Activated T-cell treated with anti-CD3 and anti-CD28 coated beads for 24 hours (primary cell): ENCODE data around the gene FOXE1.

Experiments
- DNase-seq: peaks from one replicate; pipeline ENCODE4 v3.0.0-alpha.2; 2020; ENCODE audit warnings: low read depth

Gene FOXE1

DNA sequence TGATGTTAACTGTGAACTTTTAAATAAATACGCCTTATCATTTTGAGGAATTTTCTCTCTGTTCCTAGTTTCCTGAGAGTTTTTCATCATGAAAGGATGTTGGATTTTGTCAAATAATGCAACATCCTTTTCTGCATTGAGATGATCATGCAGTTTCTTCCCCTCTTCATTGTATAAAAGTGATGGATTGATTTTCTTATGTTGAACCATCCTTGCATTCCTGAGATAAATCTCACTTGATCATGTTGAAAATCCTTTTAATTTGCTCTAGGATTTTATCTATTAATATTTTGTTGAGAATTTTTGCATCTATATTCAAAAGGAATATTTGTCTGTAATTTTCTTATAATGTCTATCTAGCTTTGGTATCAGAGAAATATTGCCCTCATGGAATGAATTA, 13.3 kb downstream of the FOXE1 start:
- DNase-seq: no peak

DNA sequence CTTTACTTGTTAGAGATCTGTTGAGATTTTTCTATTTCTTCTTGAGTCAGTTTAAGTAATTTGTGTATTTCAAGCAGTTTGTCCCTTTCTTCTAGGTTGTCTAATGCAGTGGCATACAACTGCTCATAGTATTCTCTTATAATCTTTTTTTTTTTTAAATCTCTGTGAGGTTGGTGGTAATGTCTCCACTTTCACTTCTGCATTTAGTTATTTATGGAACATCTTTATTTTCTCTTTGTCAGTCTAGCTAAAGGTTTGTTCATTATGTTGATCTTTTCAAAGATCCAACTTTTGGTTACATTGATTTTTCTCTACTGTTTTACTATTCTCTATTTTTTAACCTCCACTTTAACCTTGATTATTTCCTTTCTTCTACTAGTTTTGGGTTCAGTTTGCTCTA, 13.8 kb downstream of the FOXE1 start:
- DNase-seq: no peak

DNA sequence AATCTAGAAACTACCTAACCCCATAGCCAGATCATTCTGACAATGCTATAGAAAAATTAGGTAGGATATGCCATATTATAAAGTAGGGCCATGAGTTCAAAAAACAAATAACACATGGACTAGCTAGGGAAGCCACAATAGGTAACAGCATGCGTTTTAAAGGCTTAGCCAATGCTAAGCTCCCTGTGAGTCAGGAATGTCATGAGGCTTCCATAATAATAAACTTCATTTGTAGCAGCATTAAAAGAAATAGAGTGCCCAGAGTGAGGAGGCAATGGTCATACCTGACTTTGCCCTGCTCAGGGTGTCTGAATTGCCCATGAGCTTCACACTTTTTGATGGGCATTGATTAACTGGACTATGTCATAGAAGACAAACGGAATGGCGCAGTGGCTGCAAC, 15.8 kb downstream of the FOXE1 start:
- DNase-seq: no peak

DNA sequence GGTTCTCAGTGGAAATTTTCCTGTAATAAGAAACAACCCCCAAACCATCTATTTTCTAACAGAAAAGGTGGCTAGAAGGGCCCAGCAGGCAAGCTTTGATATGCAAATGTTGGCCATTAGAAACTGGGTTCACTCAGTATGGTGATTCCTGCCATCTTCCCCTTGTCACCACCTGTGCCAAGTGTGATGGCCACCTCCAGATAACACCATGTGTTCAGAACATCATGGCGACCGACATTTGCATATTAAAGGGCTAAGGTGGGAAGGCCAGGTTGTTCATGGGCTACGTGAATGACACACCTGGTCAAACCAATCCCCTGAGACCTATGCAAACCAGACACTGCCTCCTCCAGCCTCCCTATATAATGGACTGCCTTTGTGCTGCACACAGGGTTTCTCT, 20.4 kb downstream of the FOXE1 start:
- DNase-seq: no peak

DNA sequence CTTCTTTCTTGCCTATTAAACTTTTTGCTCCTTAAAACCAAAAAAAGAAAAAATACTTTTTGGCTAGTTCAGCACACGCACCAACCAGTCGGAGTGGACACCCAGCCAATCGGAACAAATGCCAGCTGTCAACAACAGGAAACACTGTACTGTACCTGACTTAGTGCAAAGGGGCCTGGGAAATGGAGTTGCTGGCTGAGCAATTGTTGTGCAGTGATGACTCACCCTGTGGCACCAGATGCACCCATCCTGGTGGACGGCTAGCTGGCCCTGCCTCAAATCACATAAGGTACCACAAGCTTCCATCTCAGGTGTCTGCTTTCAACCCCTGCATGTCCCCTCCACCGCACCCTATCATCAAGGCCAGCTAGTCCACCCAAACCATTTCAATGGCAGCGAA, 20.9 kb downstream of the FOXE1 start:
- no peak for DNase-seq

DNA sequence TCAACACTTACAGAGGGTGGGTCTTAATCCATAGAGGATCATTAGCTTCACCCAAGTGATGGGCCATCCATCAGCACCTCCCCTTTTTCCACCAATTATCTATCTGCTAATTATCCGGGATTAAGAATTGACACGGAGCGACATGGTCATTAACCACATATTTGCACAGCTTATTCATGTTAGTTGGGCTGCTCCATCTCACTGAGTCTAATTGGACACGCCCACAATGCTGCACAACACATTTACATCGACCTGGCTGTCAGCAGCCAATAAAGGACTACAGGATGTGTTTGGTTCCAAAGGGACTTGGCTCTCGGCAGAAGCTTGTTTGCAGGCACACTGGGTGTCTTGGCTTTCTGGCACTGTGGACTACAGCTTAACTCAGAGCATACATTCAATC, 21.6 kb downstream of the FOXE1 start:
- no peak for DNase-seq

DNA sequence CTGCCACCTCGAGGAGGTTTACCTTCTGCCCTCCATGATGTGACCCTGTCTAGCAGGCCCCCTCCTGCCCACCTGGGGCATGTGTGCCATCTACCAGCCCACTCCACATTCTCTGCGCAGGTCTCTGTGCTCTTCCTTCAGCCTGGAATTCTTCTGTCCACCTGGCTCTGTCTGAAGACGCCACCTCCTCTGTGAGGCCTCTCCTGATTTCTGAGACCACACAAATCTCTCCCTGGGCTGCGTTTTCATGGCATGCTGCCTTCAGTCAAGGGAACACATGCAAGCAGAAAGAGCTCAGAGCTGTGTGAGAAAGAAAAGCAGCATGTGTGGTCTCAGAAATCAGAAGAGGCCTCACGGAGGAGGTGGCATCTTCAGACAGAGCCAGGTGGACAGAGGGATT, 22.1 kb downstream of the FOXE1 start:
- no peak for DNase-seq

DNA sequence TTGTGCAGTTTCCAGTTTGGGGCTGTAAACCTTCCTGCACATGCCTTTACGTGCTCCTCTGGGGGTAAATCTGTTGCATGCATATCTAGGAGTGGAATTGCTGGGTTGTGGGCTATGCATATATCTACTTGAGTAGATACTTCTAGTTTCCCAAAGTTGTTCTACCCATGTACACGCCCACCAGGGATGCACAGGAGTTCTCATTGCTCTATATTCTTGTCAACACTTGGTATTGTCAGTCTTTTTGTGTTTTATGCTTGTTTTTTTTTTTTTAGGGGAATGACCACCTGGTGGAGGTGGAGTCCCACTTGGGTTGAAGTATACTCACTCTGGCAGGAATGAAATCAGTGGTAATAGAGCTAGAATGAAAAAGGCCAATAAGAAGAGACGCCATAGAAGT, 23.0 kb downstream of the FOXE1 start:
- no peak for DNase-seq

DNA sequence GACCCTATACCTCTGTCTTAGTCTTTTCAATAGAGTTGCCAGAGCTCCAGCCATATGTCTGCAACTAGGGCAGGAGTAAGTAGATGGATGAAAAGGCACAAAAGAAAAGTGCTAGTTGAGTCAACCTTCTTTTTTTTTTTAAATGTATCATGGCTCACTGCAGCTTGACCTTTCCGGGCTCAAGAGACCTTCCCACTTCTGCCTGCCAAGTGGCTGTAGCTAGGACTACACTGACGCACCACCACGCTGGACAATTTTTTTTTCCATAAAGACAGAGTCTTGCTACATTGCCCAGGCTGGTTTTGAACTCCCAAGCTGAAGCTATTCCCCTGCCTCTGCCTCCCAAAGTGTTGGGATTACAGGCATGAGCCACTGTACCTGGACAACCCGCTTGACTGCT, 27.3 kb downstream of the FOXE1 start:
- no peak for DNase-seq

DNA sequence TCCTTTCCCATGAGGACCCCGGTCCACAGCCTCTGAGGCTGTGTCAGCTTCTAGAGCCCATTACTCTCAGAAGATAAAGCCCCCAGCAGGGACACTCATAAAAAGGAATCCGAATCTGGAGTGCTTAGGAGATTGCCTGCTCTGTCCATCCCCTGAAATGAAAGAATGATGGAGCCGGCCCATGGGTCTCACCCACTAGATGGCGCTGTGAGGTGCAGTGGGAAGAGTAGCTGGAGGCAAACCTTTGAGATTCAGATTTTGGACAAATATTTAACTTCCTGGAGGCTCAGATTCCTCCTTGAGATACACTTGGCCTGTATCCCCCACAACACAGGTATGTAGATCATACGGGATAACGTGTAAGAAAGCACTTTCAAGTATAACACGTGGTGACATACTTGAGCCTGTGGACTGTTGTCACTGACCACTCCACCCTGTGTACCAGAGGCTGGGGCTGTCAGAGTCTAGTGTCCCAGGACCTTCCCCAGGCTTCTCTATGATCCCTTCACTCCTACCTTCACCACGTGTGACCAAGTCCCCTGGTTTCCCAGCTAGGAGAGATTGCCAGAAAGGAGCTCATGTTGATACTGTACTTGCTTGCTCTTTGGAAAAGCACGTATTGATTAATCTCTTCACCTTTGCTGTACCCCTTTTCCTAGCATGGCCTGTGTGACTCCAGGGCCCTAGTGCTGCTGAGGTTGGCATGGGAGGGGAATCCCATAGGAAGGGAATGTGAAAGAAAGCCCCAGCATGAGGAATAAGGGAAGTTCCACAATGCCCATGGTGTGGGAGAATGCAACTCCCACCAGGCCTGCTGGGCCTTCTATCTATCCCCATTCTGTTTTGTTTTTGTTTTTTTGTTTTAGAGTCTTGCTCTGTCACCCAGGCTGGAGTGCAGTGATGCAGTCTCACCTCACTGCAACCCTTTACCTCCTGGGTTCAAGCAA, 37.2 kb downstream of the FOXE1 start:
- peak; percentile 40 for DNase-seq

DNA sequence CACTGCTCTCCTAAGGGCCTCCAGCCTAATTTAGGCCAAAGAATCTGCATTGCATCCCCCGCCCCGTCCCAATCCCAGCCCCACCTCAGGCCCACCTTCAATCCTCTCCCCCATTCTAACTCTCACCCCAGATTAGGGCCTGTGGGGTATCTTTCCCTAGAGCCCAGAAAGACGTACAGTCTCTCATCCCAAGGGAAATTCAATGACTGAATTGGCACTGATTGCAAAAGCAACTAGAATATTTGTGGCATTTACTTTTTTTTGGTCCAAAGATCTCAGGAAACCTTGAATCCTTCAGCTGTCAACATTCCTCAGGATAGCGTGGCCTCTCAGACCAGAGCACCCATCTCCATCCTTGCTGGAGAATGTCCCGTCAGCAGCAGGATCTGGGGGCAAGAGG, 38.7 kb downstream of the FOXE1 start:
- DNase-seq: no peak

DNA sequence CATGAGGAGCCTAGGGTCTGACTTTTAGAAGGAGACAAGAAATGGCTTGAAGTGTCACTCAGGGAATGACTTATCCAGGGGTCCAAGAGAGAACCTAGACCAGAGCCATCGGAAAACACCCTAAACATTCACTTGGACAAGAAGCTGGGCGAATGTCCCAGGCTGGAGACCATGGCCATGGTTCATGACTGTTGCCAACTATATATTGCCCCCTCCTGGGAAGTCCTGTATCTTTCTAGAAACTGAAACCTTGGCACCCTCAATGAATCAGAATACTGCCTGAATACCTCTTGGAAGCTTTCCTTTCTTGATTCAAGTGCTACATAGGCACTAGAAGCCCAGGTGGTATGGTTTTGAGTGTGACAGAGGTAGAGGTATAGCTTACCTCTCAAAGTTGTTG, 39.4 kb downstream of the FOXE1 start:
- DNase-seq: no peak

DNA sequence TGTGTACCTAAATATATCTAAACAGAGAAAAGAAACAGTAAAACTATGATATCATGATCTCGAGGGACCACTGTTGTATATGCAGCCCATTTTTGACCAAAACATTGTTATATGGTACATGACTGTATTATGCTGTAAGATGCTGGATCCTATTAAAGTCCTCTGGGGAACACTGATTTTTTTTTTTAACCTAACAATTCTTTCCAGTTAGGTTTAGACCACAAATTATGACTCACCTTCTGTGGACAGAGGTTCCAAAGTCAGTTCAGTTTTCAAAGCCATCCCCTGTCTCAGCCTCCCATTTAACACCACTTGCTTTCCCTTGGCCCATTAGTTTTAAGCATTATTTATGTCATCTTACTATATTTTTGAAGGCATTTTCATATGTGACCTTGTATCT, 42.2 kb downstream of the FOXE1 start:
- no peak for DNase-seq

DNA sequence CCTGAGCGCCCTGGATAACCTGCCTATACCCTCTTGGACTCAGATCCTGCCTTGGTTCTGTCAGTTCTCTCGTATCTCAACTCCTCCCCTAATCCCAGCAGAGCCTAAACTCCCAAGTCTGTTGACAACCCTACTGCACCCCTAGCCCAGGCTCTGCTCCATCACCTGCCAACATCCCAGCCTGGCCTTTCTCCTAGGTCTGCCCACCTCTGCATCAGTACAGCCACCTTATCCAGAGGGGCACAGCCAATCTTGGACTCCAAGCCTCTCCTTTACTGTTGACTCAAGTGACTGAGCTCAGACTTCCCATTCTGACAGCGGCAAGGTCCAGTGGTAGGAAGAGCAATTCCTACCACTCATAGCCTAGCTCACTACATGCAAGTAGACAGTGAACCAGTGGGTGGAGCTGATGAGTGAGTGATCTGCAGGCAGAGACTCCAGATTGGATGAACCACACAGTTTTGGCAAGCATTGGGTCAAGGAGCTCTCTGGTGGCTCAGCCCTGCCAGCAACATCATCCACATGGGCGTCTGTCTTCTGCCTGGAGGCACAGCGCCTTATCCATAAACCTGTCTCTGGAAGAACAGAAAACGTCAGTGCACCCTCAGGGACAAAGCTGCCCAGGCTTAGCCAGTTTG, 42.8 kb downstream of the FOXE1 start:
- DNase-seq: no peak

DNA sequence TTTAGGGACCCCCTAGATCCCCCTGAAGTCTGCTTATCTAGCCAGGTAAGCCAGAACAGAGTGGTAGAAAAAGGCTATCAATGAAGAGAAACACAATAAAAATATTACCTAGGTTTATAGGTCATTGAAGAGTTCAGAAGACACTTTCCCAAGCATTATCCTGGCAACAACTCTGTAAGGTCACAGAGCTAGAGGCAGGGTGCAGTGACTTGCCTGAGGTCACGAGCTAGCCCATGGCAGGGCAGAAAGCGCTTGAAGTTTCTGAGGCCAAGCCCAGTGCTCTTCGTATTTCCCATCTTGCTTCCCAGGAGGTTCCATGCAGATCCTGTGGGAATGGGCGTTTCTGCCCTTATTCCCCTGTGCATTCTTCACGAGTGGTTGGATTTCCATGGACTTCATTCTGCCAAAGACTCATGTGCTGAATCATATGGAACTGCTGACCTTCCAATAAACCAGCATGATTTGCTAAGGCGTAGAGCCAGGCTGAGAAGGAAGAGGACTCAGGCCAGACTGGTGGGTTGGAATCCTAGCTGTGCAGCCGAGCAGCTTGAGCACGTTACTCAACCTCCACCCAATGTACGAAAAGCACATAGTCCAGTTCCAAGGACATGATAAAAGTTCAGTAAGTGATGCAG, 47.2 kb downstream of the FOXE1 start:
- no peak for DNase-seq

DNA sequence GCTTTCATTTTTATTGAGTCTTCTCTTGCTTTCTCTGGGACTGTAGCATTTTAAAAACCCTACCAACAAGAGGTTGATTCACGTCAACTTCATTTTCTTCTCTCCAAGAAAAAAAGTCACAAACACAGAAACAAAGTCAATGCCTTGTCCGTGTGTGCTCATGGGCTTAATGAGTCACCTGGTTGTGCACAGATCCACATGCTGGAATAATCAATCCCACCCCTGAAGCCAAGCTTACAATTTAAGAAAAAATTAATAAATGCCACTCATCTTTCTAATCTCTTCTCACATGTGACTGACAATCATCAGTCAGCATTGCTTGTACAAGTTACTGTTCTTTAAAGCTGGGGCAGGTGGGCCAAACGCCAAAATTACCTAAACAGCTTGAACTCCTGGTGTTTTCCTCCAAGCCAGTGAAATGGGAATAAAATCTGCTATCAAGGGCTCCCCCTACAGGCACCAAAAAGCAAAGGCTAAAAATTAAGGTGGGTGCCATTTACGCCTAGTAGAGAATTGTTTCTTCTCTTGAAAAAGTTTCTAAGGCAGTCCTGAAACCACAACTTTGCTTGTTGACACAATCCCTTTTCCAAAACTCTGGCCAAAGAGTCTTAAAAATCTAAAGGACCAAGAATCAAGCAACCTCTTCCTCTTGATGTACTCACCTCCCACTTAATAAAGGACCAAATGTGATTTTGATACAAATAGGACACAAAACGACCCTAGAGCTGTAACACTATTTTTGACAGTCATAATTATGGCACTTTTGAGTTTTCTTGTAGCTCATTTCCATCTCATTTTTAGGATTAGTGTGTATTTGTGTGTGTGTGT, 47.9 kb downstream of the FOXE1 start:
- no peak for DNase-seq

DNA sequence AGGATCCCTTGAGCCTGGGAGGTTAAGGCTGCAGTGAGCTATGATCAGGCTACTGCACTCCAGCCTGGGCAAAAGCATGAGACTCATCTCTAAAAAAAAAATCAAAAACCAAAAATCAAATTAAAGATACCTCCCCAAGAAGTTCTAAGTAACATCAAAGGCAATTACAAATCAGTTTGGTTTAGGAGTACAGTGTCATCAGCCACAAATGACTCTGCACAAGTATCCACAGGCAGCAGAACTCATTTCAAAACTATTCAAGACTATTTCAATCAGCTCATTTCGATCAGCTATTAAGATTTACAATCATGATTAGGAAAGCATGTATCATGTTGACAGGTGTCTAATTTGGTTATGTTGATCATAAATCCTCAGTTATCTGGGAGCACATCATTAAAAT, 50.2 kb downstream of the FOXE1 start:
- no peak for DNase-seq

DNA sequence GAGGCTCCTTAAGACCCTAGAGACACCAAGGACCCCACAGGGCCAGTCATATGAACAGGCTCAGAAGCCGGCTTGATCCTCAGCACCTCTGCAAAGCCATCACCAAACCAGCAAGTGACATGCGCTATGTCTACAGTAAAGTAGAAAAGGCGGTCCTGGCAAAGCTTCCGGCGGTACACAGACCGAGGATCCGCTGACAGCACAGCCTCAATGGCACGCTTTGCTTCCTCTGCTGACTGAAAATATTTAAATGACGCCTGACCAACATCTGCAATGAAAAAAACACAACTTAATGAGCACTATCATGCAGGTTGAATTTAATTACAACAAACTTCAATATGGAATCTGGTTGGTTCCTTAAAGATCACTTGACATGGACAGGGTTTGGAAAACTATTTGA, 51.7 kb downstream of the FOXE1 start:
- no peak for DNase-seq

DNA sequence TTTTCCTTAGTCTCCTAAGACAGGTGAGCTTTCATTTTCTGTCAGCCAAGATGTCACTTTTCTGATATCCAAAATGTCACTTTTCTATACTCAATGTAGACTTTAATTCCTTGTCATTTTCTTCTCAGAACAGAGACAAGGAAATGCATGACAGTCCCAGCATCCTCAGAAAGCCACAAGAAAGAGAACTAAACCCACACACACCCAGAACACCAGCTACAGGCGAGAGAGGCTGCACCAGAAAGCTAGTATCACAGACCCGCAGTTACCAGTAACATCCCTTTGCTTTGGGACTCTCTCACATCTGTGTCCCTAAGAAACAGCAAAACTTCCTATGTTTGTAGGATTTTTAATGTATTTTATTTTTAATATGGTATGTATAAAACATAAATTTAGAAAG, 52.2 kb downstream of the FOXE1 start:
- DNase-seq: no peak
